ENCODE results near the gene CRLF2. TPM values are rescaled to one million over a fixed set of nuclear protein-coding genes. Genes with fewer than 3 reads are reported as not detected.

CRLF2 gene
- total and polyA plus RNA-seq, 10 of the 15 experiments (the other 5 are each of a cell fraction or from before 2014, with no cell fraction given), result 2.7 to 7.2 (median 4.5) TPM

GRCh38 chrX:1164322-1165288 lies 47.8 kb downstream of the CRLF2 start (continued):
- TF ChIP-seq BCLAF1 (IDR thresholded peaks at IDR 0.05) (no peak), MTA2 (IDR thresholded peaks at IDR 0.05; ENCODE audit: low read depth) (peak; percentile 11; the same call in 1 of the 2 replicates), CREB1 (IDR thresholded peaks at IDR 0.05; ENCODE audit: low read depth) (no peak), CBFB (IDR thresholded peaks at IDR 0.05; ENCODE audit: low read depth) (no peak), DPF2 (IDR thresholded peaks at IDR 0.05) (no peak), IRF5 (IDR thresholded peaks at IDR 0.05; ENCODE audit: borderline replicate concordance) (no peak), ZSCAN29 (IDR thresholded peaks at IDR 0.05) (no peak), NFIC (IDR thresholded peaks at IDR 0.05; ENCODE audit: low read depth, low read length) (no peak)

DNA sequence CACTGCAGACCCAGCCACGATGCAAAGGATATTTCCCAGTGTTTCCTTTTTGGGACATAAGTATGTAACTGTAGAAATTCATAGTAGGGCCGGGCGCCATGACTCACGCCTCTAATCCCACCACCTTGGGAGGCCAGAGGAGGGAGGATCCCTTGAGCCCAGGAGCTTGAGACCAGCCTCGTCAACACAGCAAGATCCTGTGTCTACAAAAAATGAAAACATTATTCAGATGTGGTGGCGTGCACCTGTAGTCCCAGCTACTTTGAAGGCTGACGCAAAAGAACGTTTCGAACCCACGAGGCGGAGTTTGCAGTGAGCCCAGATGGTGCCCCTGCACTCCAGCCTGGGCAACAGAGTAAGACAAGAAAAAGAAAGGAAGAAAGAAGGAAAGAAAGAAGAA lies 49.2 kb downstream of the CRLF2 start:
- H4K20me1 ChIP-seq (ENCODE audit: control insufficient read depth, insufficient read depth), result no peaks in the 10 kb centered on the region
- RAD21 ChIA-PET (ENCODE audit: unreplicated experiment), result no interaction called here
- 74% methylated on average over 11 of the region's 11 CpGs for WGBS (ENCODE audit: insufficient coverage, insufficient replicate concordance, low lambda C conversion rate, missing lambda C conversion rate)
- H3K4me1 ChIP-seq (ENCODE audit: control insufficient read depth, insufficient read depth, low read length), result no peaks in the 10 kb centered on the region
- DNase-seq (ENCODE audit: low read depth, low spot score) (no peak), ATAC-seq (no peak), FAIRE-seq (no peak)
- no peaks in the 10 kb centered on the region for H3K9me3 ChIP-seq (replicated peaks; ENCODE audit: control insufficient read depth, insufficient read depth, low read length)
- SMC1A ChIA-PET (ENCODE audit: uncharacterized antibody, unreplicated experiment), result no interaction called here
- H3K4me3 ChIP-seq, result no peak overlapping the region
- H3K9ac ChIP-seq (ENCODE audit: control insufficient read depth, insufficient read depth, low read length), result no peak overlapping the region
- no peaks in the 10 kb centered on the region for H3K79me2 ChIP-seq (ENCODE audit: control insufficient read depth, insufficient read depth, low read length)
- POLR2A ChIA-PET, result no interaction called here
- H2AFZ ChIP-seq (ENCODE audit: control insufficient read depth, low read depth, low read length), result no peak overlapping the region
- no TSS peak for BruUV-seq (replicated peaks)
- no peak overlapping the region for H3K4me2 ChIP-seq (ENCODE audit: control insufficient read depth, insufficient read depth)
- no peaks in the 10 kb centered on the region for H3K27me3 ChIP-seq (replicated peaks in 1 of 2; ENCODE audit: control insufficient read depth in 2 of 2, insufficient read depth in 2 of 2, low read length in 1 of 2)
- intact Hi-C loops (cut with micrococcal nuclease; ENCODE audit: unreplicated experiment) (no loop called here), in situ Hi-C loops (cut with MboI) (no loop called here)
- no peaks in the 10 kb centered on the region for H3K36me3 ChIP-seq (ENCODE audit: control insufficient read depth in 2 of 2, insufficient read depth in 2 of 2, low read length in 1 of 2)
- no peak overlapping the region for H3K27ac ChIP-seq (ENCODE audit: control insufficient read depth, insufficient read depth)
- CTCF ChIA-PET, result no interaction called here
- no peak for TF ChIP-seq RCOR1 (conservative IDR thresholded peaks at IDR 0.05; ENCODE audit: low read depth, low read length)
- no peak for TF ChIP-seq ZSCAN29 (IDR thresholded peaks at IDR 0.05)
- no peak for TF ChIP-seq BMI1 (IDR thresholded peaks at IDR 0.05; ENCODE audit: borderline replicate concordance)
- TF ChIP-seq, protein P1, sequence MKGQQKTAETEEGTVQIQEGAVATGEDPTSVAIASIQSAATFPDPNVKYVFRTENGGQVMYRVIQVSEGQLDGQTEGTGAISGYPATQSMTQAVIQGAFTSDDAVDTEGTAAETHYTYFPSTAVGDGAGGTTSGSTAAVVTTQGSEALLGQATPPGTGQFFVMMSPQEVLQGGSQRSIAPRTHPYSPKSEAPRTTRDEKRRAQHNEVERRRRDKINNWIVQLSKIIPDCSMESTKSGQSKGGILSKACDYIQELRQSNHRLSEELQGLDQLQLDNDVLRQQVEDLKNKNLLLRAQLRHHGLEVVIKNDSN (IDR thresholded peaks at IDR 0.05; ENCODE audit: borderline replicate concordance, extremely low read length, insufficient read depth, low read depth, low read length), result no peak
- no peak for TF ChIP-seq GATAD2B (conservative IDR thresholded peaks at IDR 0.05; ENCODE audit: low read depth)
- TF ChIP-seq ZNF592 (IDR thresholded peaks at IDR 0.05), result no peak

Measured in GM12878 (cell line).